ENCODE results near the gene PARP9. TPM values are rescaled to one million over a fixed set of nuclear protein-coding genes. Genes with fewer than 3 reads are reported as not detected.
A peak's percentile ranks its signal among the peaks of the same experiment; 100 is the strongest.

The PARP9 gene
- total RNA-seq: 10 to 100 TPM; 20.2 to 28.0 TPM

GRCh38 chr3:122564155-122564912, at the start of gene PARP9, which contains the start of gene DTX3L:
Gene PARP9 (minus strand): TSS chr3:122564300. CDS start chr3:122559620, 4,680 bp downstream.
Gene DTX3L (plus strand): TSS chr3:122564338. CDS start chr3:122564427, 89 bp downstream.
- Histone ChIP-seq H3K9ac (ENCODE audit: low read depth in 2 of 2, low read length in 2 of 2) (peak within 1 kb of the TSS; percentile 76 to 94), H3K27ac (peak within 1 kb of the TSS; percentile 94), H3K9me3 (no peaks in the 10 kb centered on the region), H3K4me1 (no peaks in the 10 kb centered on the region), H3K36me3 (peaks cover 9% of the 10 kb centered on the region), H3K27me3 (no peaks in the 10 kb centered on the region), H3K4me3 (peak within 1 kb of the TSS; percentile 66)
- no peak for TF ChIP-seq CTCF (IDR thresholded peaks at IDR 0.05)
- peak; percentile 87 for DNase-seq
- intact Hi-C loops (cut with DNase I): no loop called here

GRCh38 chr3:122612696-122613095, 48.6 kb upstream of the PARP9 start:
- TF ChIP-seq CTCF (IDR thresholded peaks at IDR 0.05): no peak
- Histone ChIP-seq H3K9ac (ENCODE audit: low read depth in 2 of 2, low read length in 2 of 2) (no peak overlapping the region), H3K4me3 (no peak overlapping the region), H3K9me3 (no peaks in the 10 kb centered on the region), H3K4me1 (no peaks in the 10 kb centered on the region), H3K36me3 (no peaks in the 10 kb centered on the region), H3K27me3 (no peaks in the 10 kb centered on the region), H3K27ac (no peak overlapping the region)
- DNase-seq: no peak
- intact Hi-C loops (cut with DNase I): no loop called here

GRCh38 chr3:122609798-122610559, 45.9 kb upstream of the PARP9 start:
- intact Hi-C loops (cut with DNase I): no loop called here
- no peak overlapping the region for H3K27ac ChIP-seq
- H3K9ac ChIP-seq (ENCODE audit: low read depth in 2 of 2, low read length in 2 of 2): no peak overlapping the region
- no peak for TF ChIP-seq CTCF (IDR thresholded peaks at IDR 0.05)
- H3K4me1 ChIP-seq: no peaks in the 10 kb centered on the region
- H3K36me3 ChIP-seq: no peaks in the 10 kb centered on the region
- no peaks in the 10 kb centered on the region for H3K9me3 ChIP-seq
- H3K27me3 ChIP-seq: no peaks in the 10 kb centered on the region
- no peak overlapping the region for H3K4me3 ChIP-seq
- no peak for DNase-seq

GRCh38 chr3:122608916-122609315, 44.8 kb upstream of the PARP9 start:
- TF ChIP-seq CTCF (IDR thresholded peaks at IDR 0.05): no peak
- no peaks in the 10 kb centered on the region for H3K27me3 ChIP-seq
- H3K27ac ChIP-seq: no peak overlapping the region
- H3K4me3 ChIP-seq: no peak overlapping the region
- no peak overlapping the region for H3K9ac ChIP-seq (ENCODE audit: low read depth in 2 of 2, low read length in 2 of 2)
- no peak for DNase-seq
- H3K4me1 ChIP-seq: no peaks in the 10 kb centered on the region
- no peaks in the 10 kb centered on the region for H3K36me3 ChIP-seq
- intact Hi-C loops (cut with DNase I): no loop called here
- H3K9me3 ChIP-seq: no peaks in the 10 kb centered on the region

GRCh38 chr3:122606330-122606729, 42.2 kb upstream of the PARP9 start:
- H3K4me1 ChIP-seq: no peaks in the 10 kb centered on the region
- TF ChIP-seq CTCF (IDR thresholded peaks at IDR 0.05): no peak
- H3K36me3 ChIP-seq: no peaks in the 10 kb centered on the region
- no peak overlapping the region for H3K27ac ChIP-seq
- no peaks in the 10 kb centered on the region for H3K27me3 ChIP-seq
- DNase-seq: no peak
- H3K9me3 ChIP-seq: no peaks in the 10 kb centered on the region
- no peak overlapping the region for H3K4me3 ChIP-seq
- no peak overlapping the region for H3K9ac ChIP-seq (ENCODE audit: low read depth in 2 of 2, low read length in 2 of 2)
- intact Hi-C loops (cut with DNase I): no loop called here

All from colonic mucosa (tissue), 4 donors.